ENCODE measurements around the gene FHL1. TPM values are rescaled to one million over a fixed set of nuclear protein-coding genes. Genes with fewer than 3 reads are reported as not detected.

Gene FHL1
- polyA plus RNA-seq, 1 of the 3 experiments (the other 2 are of a cell fraction), result 57.8 TPM

DNA sequence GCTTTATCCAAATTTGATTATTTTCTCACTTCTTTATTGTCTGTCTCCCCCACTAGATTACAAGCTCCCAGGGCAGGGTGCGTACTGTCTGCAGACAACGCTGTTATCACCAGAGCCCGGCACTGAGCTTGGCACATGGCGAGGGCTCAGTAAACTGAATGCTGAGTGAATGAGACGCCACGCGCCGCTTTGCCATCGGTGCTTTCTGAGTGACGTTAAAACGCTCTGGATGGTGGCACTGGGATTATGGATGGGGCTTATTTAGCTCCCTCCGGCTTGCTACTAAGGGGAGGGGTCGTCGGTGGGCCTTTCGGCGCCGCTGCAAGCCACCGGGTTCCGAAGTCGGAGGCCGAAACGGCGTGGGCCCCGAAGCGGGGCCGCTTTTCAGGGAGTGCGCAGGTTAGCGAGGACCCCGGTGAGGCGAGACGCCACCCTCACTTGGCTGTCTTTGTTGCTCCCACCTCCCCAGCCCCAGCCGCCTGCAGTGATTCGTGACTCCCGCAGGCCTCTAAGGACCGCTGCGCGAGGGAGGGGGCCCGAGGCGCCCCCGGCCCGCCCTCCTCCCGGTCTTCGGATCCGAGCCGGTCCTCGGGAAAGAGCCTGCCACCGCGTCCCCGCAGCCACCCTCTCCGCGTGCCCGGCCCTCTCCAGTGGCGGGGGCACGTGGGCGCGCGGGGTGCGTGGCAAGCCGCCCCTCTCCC is 569 bp upstream of the FHL1 start:
- TF ChIP-seq SMC3 (IDR thresholded peaks at IDR 0.05; ENCODE audit: low read depth, low read length), result no peak
- TF ChIP-seq, protein P1, sequence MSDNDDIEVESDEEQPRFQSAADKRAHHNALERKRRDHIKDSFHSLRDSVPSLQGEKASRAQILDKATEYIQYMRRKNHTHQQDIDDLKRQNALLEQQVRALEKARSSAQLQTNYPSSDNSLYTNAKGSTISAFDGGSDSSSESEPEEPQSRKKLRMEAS (IDR thresholded peaks at IDR 0.05; ENCODE audit: low read depth), result 0 out of 2 replicates have a peak, but pooled peaks have one; percentile 33
- TF ChIP-seq MXI1 (IDR thresholded peaks at IDR 0.05; ENCODE audit: low read depth, low read length), result peak; percentile 45; the same call in 1 of the 2 replicates
- CTCF ChIA-PET, result interaction anchor here (1.0 kb wide), 1 partner anchor 118 kb away, joined by 4 read pairs; no protein-coding TSS in a partner anchor
- no peaks in the 10 kb centered on the region for H3K9me2 ChIP-seq
- peak overlapping the region in 1 of 2 experiments; percentile 43; a peak in 1 of 4 replicates for H3K27ac ChIP-seq (ENCODE audit: low read depth in 2 of 2, low read length in 1 of 2)
- H3K9ac ChIP-seq, result peak overlapping the region; percentile 51; the same call in 1 of the 2 replicates
- peak overlapping the region; percentile 60 to 68 for H3K4me3 ChIP-seq (ENCODE audit: low read depth in 2 of 2, low read length in 1 of 2)
- no peak for DNase-seq
- no peaks in the 10 kb centered on the region for H3F3A ChIP-seq (replicated peaks; ENCODE audit: insufficient read depth)
- WGBS (ENCODE audit: low lambda C conversion rate), result 8% methylated on average over 17 of the region's 59 CpGs
- H4K20me1 ChIP-seq (ENCODE audit: insufficient read depth), result no peaks in the 10 kb centered on the region
- H3K36me3 ChIP-seq (replicated peaks in 1 of 2; ENCODE audit: control insufficient read depth in 1 of 2, insufficient read depth in 2 of 2, low read length in 1 of 2), result no peaks in the 10 kb centered on the region
- POLR2A ChIA-PET, result interaction anchor here (0.6 kb wide), 1 partner anchor 57 kb away, joined by 3 read pairs; no protein-coding TSS in a partner anchor
- no peaks in the 10 kb centered on the region; a peak in 2 of 4 replicates for H3K4me1 ChIP-seq (ENCODE audit: control insufficient read depth in 1 of 2, insufficient read depth in 2 of 2, low read depth in 1 of 2, low read length in 1 of 2)
- H3K9me3 ChIP-seq, result no peaks in the 10 kb centered on the region
- peak overlapping the region; percentile 65 for H3K4me2 ChIP-seq
- H2AFZ ChIP-seq (ENCODE audit: low read depth), result peak overlapping the region; percentile 56; the same call in 1 of the 2 replicates
- H3K79me2 ChIP-seq (ENCODE audit: insufficient read depth), result no peaks in the 10 kb centered on the region; the same call in none of the 2 replicates
- no peaks in the 10 kb centered on the region; the same call in 1 of the 2 replicates for H3K27me3 ChIP-seq (ENCODE audit: insufficient read depth)

DNA sequence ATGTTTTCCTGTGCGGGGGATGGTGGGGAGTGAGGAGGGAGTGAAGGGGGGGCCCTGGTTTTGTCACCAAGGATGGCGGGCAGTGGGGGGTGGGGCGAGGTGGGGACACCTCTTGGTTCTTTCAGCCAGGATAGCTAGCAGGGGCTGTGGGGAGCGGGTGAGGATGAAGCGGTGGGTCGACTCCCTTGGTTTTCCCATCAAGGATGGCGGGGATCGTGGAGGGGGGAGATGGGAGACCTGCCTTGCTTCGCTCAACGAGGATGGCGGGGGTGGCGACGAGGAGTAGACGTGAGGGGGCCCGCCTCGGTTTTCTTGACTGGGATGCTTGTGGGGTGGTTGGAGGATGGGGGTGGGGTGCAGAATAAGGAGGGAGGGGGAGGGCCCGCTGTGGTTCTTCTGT is 643 bp downstream of the FHL1 start:
- peak overlapping the region; percentile 64 to 68 for H3K4me3 ChIP-seq (ENCODE audit: low read depth in 2 of 2, low read length in 1 of 2)
- no peak for DNase-seq
- H3K9ac ChIP-seq, result peak overlapping the region; percentile 71; the same call in 1 of the 2 replicates
- H3K9me2 ChIP-seq, result no peaks in the 10 kb centered on the region
- H3K4me2 ChIP-seq, result peak overlapping the region; percentile 67; the same call in 1 of the 2 replicates
- no peaks in the 10 kb centered on the region; the same call in 1 of the 2 replicates for H3K27me3 ChIP-seq (ENCODE audit: insufficient read depth)
- H3K4me1 ChIP-seq (ENCODE audit: control insufficient read depth in 1 of 2, insufficient read depth in 2 of 2, low read depth in 1 of 2, low read length in 1 of 2), result no peaks in the 10 kb centered on the region; a peak in 2 of 4 replicates
- H3K9me3 ChIP-seq, result no peaks in the 10 kb centered on the region
- H3F3A ChIP-seq (replicated peaks; ENCODE audit: insufficient read depth), result no peaks in the 10 kb centered on the region
- WGBS (ENCODE audit: low lambda C conversion rate), result 24% methylated on average over 17 of the region's 17 CpGs
- POLR2A ChIA-PET, result no interaction called here
- no peaks in the 10 kb centered on the region; the same call in 1 of the 2 replicates for H4K20me1 ChIP-seq (ENCODE audit: insufficient read depth)
- no peak overlapping the region for H2AFZ ChIP-seq (ENCODE audit: low read depth)
- TF ChIP-seq, protein P2, sequence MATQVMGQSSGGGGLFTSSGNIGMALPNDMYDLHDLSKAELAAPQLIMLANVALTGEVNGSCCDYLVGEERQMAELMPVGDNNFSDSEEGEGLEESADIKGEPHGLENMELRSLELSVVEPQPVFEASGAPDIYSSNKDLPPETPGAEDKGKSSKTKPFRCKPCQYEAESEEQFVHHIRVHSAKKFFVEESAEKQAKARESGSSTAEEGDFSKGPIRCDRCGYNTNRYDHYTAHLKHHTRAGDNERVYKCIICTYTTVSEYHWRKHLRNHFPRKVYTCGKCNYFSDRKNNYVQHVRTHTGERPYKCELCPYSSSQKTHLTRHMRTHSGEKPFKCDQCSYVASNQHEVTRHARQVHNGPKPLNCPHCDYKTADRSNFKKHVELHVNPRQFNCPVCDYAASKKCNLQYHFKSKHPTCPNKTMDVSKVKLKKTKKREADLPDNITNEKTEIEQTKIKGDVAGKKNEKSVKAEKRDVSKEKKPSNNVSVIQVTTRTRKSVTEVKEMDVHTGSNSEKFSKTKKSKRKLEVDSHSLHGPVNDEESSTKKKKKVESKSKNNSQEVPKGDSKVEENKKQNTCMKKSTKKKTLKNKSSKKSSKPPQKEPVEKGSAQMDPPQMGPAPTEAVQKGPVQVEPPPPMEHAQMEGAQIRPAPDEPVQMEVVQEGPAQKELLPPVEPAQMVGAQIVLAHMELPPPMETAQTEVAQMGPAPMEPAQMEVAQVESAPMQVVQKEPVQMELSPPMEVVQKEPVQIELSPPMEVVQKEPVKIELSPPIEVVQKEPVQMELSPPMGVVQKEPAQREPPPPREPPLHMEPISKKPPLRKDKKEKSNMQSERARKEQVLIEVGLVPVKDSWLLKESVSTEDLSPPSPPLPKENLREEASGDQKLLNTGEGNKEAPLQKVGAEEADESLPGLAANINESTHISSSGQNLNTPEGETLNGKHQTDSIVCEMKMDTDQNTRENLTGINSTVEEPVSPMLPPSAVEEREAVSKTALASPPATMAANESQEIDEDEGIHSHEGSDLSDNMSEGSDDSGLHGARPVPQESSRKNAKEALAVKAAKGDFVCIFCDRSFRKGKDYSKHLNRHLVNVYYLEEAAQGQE (IDR thresholded peaks at IDR 0.05; ENCODE audit: low read depth, low read length), result no peak
- TF ChIP-seq CHD2 (IDR thresholded peaks at IDR 0.05; ENCODE audit: low read length, partially characterized antibody) (no peak), RCOR1 (IDR thresholded peaks at IDR 0.05; ENCODE audit: low read length) (no peak), TCF12 (IDR thresholded peaks at IDR 0.05) (no peak), MEF2A (IDR thresholded peaks at IDR 0.05; ENCODE audit: borderline replicate concordance, low read depth) (no peak), GATA2 (CRISPR knock-in tag; IDR thresholded peaks at IDR 0.05) (no peak)
- TF ChIP-seq, protein P3, sequence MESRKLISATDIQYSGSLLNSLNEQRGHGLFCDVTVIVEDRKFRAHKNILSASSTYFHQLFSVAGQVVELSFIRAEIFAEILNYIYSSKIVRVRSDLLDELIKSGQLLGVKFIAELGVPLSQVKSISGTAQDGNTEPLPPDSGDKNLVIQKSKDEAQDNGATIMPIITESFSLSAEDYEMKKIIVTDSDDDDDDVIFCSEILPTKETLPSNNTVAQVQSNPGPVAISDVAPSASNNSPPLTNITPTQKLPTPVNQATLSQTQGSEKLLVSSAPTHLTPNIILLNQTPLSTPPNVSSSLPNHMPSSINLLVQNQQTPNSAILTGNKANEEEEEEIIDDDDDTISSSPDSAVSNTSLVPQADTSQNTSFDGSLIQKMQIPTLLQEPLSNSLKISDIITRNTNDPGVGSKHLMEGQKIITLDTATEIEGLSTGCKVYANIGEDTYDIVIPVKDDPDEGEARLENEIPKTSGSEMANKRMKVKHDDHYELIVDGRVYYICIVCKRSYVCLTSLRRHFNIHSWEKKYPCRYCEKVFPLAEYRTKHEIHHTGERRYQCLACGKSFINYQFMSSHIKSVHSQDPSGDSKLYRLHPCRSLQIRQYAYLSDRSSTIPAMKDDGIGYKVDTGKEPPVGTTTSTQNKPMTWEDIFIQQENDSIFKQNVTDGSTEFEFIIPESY (IDR thresholded peaks at IDR 0.05; ENCODE audit: borderline replicate concordance, low read depth), result no peak
- TF ChIP-seq, protein P4, sequence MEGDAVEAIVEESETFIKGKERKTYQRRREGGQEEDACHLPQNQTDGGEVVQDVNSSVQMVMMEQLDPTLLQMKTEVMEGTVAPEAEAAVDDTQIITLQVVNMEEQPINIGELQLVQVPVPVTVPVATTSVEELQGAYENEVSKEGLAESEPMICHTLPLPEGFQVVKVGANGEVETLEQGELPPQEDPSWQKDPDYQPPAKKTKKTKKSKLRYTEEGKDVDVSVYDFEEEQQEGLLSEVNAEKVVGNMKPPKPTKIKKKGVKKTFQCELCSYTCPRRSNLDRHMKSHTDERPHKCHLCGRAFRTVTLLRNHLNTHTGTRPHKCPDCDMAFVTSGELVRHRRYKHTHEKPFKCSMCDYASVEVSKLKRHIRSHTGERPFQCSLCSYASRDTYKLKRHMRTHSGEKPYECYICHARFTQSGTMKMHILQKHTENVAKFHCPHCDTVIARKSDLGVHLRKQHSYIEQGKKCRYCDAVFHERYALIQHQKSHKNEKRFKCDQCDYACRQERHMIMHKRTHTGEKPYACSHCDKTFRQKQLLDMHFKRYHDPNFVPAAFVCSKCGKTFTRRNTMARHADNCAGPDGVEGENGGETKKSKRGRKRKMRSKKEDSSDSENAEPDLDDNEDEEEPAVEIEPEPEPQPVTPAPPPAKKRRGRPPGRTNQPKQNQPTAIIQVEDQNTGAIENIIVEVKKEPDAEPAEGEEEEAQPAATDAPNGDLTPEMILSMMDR (IDR thresholded peaks at IDR 0.05), result no peak
- no peak overlapping the region for H3K27ac ChIP-seq (ENCODE audit: low read depth in 2 of 2, low read length in 1 of 2)
- no peaks in the 10 kb centered on the region for H3K36me3 ChIP-seq (replicated peaks in 1 of 2; ENCODE audit: control insufficient read depth in 1 of 2, insufficient read depth in 2 of 2, low read length in 1 of 2)
- CTCF ChIA-PET, result interaction anchor here (0.6 kb wide), 1 partner anchor 463 kb away, joined by 3 read pairs; no protein-coding TSS in a partner anchor
- no peaks in the 10 kb centered on the region; the same call in none of the 2 replicates for H3K79me2 ChIP-seq (ENCODE audit: insufficient read depth)
